ENCODE data around the gene BARD1.

GRCh38 chr2:214810671-214811070 is 1.2 kb upstream of the BARD1 start:
- TF ChIP-seq EZH2 (IDR thresholded peaks at IDR 0.05; ENCODE audit: low read length, missing control alignments) (no peak), CTCF (conservative IDR thresholded peaks at IDR 0.05 in 1 of 2, IDR thresholded peaks at IDR 0.05 in 1 of 2; ENCODE audit: low read depth in 1 of 2, low read length in 2 of 2) (no peak)

All from fibroblast of lung (primary cell).